Left hindlimb (tissue), 1 donor: ENCODE data around the gene D2HGDH.
"Not testable (repeated sequence)": the region's sequence is repeated elsewhere in the genome, so short reads cannot be mapped to it uniquely, and the experiment has no call there.

Experiments used
- DNase-seq: peaks from one replicate; pipeline ENCODE4 v3.0.0-alpha.2; 2018

Gene D2HGDH

DNA sequence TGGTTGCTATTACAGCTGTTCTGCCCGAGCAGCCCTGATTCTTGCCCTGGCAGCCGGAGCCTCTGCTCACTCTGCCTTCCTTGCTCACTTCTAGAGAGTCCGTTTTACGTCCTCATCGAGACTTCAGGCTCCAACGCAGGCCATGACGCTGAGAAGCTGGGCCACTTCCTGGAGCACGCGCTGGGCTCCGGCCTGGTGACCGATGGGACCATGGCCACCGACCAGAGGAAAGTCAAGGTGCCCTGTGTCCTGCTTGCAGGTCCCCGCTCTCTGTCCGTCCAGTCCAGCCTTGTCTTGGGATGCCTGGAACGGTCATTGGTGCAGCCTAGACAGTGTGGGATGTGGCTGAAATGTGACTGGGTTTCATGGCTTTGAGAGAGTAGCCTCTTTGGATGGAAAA, 16.7 kb downstream of the D2HGDH start:
- no peak for DNase-seq

DNA sequence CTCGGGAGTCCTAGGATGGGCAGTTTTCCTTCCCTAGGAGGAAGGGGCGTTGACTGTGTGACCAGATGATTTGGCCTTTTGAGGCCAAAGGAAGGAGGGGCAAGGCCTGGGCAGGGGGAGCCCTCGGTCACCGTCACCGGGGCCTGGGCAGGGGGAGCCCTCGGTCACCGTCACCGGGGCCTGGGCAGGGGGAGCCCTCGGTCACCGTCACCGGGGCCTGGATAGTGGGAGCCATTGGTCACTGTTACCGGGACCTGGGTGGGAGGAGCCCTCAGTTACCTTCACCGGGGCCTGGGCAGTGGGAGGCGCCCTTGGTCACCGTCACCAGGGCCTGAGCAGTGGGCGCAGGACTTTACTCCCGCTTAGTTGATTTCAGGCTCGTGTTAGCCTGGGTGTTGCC, 17.3 kb downstream of the D2HGDH start:
- no peak for DNase-seq

DNA sequence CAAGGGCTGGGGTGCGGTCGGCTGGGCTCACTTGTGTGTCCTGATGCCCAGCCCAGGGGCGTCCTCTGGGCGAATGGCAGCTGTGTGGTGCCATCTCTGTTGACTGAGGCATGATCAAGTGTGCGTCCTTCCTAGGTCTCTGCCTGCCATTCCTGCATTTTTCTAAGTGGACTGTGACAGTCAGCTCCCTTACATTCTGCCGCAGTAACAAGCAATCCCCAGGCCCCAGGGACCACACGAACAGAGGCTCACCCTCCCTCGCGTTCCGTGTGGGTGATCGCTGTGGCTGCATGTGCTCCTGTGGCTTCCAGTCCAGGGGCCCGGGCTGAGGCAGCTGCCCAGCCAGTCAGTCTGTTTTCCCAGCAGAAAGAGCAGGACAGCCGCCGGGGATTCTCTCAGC, 17.8 kb downstream of the D2HGDH start:
- DNase-seq, result no peak

DNA sequence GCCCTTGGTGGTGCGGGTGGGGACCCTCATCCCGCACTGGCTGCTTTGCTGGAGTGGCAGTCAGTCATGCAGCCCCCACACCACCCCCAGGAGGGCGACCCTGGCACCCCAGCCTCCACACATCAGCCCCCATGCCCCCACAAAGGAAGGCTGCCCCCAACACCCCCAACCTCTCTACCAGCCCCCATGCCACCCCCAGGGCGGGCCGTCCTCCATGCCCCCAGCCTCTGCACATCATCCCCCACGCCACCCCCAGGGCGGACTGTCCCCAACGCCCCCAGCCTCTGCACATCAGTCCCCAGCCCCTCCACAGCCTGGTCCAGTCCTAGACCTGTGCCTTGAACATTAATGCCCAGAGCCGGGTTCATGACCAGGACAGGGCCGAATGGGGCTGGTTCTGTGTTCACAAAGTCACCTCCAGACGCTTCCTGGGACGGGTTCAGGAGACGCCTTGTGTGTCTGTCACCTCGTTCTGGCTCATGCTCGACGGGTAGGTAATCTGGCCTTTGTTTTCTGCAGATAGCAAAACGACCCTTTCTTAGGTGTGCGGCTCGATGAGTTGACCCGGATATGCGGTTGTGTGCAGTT, 18.4 kb downstream of the D2HGDH start:
- DNase-seq, result no peak

DNA sequence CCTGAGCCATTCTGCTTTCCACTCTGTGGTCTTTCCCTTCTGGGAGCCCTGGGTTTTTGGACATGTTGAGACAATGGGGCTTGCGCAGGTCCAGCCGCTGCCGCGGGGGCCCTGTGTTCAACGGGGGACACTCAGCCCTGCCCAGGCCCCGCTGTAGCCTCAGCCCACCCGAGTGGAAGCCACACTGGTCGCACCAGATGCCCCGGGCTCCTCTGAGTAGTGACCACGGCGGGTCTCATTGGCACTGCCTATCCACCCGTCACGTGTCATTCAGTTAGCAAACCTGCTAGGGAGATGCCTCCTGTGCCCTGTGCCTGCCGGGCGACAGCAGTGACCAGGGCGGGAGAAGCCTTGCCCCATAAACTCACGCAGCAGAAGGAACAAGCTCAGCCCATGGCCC, 19.1 kb downstream of the D2HGDH start:
- no peak for DNase-seq

DNA sequence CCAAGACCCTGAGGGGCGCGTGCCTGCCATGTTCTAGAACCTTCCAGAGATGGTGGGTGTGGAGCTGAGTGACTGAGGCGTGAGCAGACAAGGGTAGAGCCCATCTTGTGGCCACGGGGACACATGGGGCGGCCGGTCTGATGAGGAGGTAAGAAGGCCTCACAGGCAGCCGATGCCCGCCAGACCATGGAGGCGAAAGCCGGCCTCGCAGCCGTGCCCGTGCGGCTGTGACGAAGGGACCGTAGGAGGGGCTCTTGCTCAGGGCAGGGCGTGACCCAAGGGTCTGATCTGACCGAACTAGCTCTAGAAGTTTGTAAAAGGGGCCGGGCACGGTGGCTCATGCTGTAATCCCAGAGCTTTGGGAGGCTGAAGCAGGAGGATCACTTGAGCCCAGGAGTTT, 19.6 kb downstream of the D2HGDH start:
- DNase-seq, result no peak

DNA sequence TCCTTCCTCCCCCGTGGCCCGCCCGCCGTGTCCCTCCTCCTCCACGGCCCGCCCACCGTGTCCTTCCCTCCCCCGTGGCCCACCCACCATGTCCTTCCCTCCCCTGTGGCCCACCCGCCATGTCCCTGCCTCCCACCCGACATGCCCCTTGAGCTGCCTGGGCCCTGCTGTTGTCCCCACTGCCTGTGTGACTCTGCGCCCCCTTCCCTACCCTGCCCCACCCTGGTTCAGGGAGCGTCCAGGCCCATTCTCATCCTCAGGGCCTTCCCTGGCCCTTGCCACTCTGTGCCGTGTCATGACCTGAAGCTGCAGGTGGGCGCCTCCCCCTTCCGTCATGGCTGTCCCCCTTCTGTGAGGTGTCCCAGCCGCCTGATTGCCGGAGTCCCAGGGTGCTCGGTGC, 20.7 kb downstream of the D2HGDH start:
- no peak for DNase-seq

DNA sequence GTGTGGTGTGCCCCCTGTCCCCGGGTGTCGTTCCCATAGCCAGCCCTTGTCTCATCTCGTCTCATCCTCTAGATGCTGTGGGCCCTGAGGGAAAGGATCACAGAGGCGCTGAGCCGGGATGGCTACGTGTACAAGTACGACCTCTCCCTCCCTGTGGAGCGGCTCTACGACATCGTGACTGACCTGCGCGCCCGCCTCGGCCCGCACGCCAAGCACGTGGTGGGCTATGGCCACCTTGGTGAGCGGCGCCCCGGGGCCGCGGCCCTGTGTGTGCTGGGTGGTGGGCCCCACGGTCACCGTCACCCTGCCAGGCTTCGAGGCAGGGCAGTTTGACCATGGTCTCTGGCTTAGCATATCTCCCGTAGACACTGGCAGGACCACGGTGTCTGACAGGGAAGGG, 21.3 kb downstream of the D2HGDH start:
- DNase-seq, result no peak

DNA sequence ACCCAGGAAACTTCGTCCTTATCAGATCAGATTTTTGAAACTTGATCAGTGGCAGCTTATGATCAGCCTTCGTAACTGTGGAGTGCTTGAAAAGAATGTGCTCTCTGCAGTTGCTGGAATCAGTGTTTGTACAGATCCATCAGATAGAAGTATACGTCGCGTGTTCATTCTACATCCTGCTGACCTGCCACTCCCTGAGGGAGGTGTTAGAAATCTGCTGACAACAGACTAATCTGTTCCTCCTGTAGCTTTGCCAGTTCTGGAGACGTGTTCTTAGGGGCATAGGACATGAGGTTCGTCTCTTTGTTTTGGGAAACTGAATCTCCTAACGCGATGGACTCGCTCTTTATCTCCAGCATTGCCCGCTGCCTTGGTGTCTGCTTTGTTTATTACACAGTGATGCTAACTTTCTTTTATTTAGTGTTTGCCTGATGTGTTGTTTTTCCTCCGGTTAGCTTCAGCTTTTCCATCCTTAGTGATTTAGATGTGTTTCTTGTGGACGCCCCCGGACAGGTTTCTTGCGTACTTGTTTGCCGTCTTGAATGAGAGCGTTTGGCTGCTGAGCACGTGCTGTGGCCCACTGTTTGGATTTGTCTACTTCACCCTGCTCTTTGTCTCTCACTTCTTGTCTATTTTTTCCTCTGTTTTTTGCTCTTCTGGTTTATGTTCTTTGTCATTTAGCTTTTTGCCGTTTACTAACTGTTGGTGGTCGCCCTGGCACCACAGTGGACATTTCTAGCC, 24.8 kb downstream of the D2HGDH start:
- DNase-seq, result peak; percentile 6

DNA sequence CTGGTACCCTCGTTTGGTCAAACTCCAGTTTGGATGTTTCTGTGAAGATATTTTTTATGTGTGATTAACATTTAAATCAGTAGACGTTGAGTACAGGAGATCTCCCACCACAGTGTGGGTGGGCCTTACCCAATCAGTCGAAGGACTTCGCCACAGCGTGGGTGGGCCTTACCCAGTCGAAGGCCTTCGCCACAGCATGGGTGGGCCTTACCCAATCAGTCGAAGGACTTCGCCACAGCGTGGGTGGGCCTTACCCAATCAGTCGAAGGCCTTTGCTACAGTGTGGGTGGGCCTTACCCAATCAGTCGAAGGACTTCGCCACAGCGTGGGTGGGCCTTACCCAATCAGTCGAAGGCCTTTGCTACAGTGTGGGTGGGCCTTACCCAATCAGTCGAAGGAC, 25.5 kb downstream of the D2HGDH start:
- not testable (repeated sequence) for DNase-seq

DNA sequence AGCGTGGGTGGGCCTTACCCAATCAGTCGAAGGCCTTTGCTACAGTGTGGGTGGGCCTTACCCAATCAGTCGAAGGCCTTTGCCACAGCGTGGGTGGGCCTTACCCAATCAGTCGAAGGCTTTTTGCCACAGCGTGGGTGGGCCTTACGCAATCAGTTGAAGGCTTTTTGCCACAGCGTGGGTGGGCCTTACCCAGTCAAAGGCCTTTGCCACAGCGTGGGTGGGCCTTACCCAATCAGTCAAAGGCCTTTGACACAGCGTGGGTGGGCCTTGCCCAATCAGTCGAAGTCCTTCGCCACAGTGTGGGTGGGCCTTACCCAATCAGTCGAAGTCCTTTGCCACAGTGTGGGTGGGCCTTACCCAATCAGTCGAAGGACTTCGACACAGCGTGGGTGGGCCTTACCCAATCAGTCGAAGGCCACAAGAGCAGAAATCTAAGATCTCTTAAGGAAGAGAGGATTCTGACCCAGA, 25.9 kb downstream of the D2HGDH start:
- DNase-seq, result peak; percentile 10

DNA sequence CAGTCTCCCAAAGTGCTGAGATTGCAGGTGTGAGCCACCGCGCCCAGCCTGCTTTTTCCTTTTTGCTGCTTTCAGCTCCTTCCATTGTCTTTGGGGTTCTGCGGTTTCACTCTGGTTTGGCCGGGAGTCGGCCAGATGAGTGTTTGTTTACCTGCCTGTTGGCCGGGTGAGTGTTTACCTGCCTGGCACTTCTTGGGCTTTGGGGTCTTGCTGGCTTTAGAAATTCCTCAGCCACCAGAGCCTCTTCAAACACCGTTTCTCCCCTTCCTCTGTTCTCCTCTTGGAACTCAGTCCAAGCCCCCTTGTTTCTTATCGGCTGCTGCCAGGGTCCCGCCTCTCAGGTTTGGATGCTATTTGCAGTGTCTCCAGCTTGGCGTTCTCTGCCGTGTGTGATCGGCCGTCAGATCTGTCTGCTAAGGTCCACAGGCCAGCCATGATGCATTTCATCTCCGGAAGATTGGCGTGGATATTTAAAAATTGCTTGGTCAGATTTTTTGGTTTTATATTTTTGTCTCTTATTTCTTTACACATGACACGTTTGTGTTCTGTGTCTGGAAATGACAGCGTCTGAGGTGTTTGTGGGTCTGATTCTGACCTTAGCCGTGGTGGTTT, 28.0 kb downstream of the D2HGDH start:
- peak; percentile 6 for DNase-seq

DNA sequence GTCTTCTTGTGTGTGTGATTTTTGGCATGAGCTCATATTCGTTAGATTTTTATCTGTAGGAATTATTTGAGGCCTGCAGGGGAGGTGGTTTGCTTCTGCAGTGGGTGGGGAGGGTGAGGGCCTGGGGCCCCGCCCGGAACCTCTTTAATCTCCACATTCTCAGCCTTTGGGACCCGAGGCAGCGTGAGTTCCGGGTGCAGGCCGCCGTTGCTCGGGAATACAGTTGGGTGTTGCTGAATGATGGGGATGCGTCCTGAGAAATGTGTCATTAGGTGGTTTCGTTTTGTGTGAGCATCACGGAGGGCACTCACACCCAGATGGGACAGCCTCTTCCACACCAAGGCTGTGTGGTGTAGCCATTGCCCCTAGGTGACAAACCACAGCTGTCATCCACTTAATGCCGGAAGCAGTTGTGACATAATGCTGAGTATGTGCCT, 28.5 kb downstream of the D2HGDH start:
- DNase-seq, result peak; percentile 2

DNA sequence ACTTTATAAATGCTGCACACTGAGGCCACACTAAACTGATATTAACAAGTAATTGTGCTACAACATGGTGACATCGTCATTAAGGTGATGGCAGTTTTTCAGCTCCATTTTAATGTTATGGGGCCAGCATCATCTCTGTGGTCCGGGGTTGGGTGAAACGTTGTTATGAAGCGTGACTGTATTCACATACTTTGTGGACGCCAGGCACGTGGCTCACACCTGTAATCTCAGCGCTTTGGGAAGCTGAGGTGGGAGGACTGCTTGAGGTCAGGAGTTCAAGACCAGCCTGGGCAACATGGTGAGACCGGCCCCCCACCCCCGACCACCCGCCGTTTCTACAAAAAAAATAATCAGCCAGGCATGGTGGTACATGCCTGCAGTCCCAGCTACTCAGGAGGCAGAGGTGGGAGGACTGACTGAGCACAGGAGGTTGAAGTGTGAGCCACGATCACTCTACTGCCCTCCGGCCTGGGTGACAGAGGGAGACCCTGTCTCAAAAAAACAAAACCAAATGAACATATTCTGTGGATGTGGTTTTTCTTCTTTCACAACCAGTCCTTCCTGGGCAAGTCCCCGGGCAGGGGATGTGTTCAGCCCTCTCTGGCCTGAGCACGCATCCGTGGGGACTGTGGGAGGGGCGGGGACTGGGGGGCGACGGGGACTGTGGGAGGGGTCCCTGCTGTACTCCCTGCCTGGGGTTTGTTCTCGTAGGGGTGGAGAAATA, 29.3 kb downstream of the D2HGDH start:
- DNase-seq, result peak; percentile 8

DNA sequence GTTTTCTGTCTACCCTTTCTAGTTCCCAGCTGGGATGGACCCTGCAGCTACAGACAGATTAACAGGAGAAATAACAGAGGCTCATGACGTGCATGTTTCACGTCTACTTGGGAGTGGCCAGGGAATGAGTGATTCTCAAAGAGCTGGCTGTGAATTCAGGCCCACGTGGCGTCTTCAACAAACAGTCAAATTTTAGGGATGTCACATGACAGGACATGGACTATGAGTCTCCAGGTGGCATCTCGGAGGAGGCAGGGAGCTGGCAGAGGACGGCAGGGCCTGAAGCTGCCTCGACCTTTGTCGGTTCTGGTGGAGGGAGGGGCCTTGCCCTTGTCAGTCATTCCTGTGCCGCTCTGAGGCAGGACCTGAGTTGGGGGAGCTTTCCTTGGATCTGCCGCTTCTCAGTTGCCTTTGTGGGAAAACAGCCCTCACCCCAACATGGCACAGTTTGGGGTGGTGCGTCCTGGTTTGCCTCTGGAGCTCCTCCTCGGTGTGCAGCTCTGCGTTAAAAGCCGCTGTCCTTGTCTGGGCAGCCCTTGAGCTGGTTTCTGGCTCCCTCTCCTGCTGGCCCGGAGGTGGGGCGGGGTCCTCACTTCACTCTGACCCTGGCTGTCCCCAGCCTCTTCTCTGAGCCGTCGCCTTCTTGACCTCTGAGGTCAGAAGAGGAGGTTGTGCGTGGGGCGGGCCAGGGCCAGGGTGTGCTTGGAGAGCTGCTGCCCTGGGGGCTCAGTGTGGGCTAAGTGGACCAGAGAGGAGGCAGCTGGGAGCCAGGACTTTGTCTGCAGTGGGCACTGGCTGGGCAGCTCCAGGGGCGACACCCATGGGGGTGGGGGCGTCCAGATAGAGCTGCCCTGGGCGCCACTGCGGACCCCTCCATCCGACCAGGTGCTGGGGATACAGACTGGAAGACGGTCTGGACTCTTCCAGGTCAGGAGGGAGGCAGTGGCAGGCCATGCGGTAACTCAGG, 30.1 kb downstream of the D2HGDH start:
- peak; percentile 29 for DNase-seq

DNA sequence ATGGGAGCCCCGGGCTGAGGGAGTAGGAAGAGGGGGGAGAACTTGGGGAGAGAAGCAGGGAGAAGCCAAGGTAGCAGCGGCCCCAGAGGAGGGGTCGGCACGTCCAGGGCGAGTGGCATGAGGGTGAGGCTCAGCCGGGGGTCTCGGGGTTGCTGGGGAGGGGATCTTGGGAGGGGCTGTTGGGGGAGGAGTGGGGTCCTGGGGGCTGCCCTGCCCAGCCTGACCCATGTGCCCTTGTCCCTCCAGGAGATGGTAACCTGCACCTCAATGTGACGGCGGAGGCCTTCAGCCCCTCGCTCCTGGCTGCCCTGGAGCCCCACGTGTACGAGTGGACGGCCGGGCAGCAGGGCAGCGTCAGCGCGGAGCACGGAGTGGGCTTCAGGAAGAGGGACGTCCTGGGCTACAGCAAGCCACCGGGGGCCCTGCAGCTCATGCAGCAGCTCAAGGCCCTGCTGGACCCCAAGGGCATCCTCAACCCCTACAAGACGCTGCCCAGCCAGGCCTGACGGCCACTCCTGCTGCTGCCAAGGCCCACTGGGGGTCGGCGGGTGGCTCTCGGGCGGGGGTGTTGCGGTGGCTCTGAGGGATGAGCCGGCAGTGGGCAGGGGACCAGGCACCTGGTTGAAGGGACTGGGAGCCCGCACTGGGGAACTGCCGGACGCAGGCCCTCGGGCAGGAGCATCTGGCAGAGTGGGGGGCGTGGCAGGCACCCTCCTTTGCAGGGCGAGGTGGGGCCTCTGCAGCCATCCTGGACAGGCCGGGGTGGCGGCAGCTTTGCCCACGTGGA, 33.2 kb downstream of the D2HGDH start:
- peak; percentile 33 for DNase-seq

DNA sequence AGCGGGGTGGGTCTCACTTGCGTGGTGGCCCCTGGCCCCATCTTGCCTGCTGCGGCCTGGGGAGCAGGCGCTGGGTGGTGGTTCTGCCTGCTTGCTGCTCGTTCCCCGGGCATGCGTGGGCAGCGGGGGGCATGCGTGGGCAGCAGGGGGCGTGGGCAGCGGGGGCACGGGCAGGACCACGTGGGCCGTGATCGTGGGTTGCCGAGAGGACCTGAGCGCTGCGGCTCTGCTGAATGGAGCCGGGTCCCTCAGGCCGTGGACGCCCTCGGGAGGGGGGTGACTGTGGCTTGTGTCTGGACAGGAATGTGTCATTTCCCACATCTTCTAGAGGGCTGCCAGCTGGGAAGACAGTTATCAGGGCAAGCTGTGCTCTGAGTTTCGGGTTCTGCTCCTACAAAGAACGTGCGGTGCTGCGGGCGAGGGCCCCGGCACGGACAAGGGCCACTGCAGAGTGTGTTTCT, 33.9 kb downstream of the D2HGDH start:
- DNase-seq, result peak; percentile 9

DNA sequence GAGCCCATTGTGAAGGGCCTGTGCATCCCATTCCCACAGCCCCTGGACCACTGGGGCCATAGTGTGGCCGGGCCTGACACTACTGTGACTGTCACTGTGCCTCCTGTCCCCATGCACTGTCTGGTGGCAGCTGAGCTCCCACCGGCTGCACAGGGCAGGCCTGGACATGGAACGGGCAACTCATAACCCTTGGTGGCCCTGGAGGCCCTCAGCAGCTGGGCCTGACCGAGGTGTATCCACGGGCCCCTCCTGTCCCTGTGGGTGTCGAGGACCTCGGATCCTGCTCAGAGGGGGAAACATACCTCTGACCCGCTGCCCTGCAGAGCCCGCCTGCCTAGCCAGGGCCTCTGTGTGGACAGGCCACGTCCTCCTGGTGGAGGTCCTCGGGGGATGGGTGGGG, 34.4 kb downstream of the D2HGDH start:
- no peak for DNase-seq

DNA sequence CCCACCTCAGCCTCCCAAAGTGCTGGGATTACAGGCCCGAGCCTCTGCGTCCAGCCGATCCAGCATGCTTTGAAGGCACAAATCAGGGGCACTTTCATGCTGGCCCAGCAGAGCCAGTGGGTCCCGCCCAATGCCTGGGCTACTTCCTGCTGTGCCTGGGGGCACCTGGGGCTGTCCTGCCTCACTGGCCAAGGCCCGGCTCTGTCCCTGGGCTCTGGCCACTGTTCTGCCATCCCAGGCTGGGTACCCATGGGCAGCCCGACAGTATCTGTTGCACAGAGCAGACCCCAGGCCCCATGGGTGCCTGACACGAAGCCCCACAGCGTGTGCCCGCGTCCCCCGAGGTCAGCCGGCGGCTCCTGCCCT, 35.4 kb downstream of the D2HGDH start:
- DNase-seq, result no peak

DNA sequence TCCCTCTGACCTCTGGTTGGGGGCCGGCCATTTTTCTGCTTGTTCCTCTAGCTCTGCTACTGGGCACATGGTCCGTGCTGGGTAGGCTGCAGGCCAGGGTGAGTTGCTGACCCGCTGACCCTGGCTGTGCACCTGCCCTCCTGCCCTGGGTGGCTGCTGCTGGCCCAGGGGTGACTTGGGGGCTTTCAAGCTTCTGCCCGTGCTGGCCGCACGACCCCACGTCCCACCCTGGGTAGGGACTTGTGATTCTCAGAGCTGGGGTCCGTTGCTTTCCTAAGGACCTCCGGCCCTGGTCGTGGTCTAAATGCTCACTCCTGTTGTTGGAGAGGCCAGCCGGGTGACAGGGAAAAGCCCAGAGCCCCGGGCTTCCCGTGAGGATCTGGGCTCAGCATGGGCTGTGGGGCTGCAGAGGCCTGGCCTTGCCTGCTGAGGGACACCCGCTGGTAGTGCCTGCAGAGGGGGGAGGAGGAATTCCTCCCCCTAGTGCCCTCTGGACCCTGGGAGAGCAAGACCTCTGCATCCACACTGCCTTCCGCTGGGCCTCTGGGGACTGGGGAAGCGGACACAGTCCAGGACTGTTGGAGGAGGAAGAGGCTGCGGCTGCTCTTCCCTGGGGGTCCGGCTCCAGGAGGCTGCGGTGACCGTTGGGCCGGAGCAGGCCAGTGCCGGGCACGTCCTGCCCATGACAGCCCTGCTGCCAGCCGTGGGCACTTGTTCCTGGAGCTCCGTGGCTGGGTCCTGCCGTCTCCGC, 35.9 kb downstream of the D2HGDH start:
- no peak for DNase-seq

DNA sequence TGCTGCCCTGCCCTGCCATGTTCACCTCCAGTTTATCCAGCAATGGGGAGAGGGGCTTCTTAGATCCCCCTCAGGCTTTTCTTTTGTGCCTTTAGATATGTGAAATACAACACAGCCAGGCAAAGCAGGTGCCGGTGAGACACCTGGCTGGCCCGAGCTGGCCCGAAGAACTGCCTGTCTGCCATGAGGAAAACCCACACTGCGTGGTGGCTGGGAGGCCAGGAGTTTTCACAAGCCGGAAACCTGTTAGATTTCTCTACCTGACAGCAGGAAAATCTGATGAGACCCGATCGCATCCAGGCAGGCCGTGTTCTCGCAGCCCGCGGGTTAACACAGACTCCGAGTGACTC, 36.5 kb downstream of the D2HGDH start:
- no peak for DNase-seq
